ENCODE data around the gene PIGS. TPM values are rescaled to one million over a fixed set of nuclear protein-coding genes. Genes with fewer than 3 reads are reported as not detected.

The PIGS gene
- polyA plus RNA-seq, 3 donors: 59.4 to 87.5 (median 84.9) TPM

- Histone ChIP-seq H3K9me3 (replicated peaks in 1 of 2; ENCODE audit: control insufficient read depth in 1 of 2, insufficient read depth in 1 of 2, low read length in 2 of 2) (no peaks in the 10 kb centered on the region), H4K20me1 (ENCODE audit: insufficient read depth, low read length) (no peaks in the 10 kb centered on the region), H2AFZ (ENCODE audit: insufficient read depth, low read depth, low read length, poor library complexity, severe bottlenecking) (no peak overlapping the region), H3K4me1 (ENCODE audit: control insufficient read depth in 1 of 2, insufficient read depth in 2 of 2, low read length in 2 of 2) (peaks cover 4 to 6% of the 10 kb centered on the region in 2 donors), H3K9ac (ENCODE audit: insufficient read depth, low read length, poor library complexity, severe bottlenecking) (no peak overlapping the region), H3K27me3 (ENCODE audit: control insufficient read depth in 2 of 2, insufficient read depth in 2 of 2, low read length in 2 of 2) (no peaks in the 10 kb centered on the region), H3K36me3 (replicated peaks in 1 of 2; ENCODE audit: control insufficient read depth in 1 of 2, insufficient read depth in 2 of 2, low read length in 2 of 2) (peaks cover 34 to 53% of the 10 kb centered on the region in 2 donors), H3K4me3 (replicated peaks in 1 of 3; ENCODE audit: low read depth in 2 of 3, low read length in 3 of 3) (no peak overlapping the region), H3K27ac (ENCODE audit: low read depth in 1 of 2, low read length in 2 of 2) (peak overlapping the region in 1 of 2 donors; percentile 30), H3K4me2 (replicated peaks; ENCODE audit: extremely low read depth, low read length, poor library complexity, severe bottlenecking) (no peak overlapping the region), H3K79me2 (ENCODE audit: insufficient read depth, low read length) (no peaks in the 10 kb centered on the region)
- peaks cover 11% of the 10 kb centered on the region for H3K4me1 Mint-ChIP-seq
- DNase-seq: no peak
- intact Hi-C loops (cut with micrococcal nuclease): loop anchor here in 1 of 2 donors (10.0 kb wide), 1 partner anchor 244 kb away; the partner anchor contains the start of genes IFT20 and TNFAIP1
- 87% methylated on average over 4 of the region's 8 CpGs for WGBS (ENCODE audit: insufficient coverage)
- peak overlapping the region in 3 of 7 donors; percentile 21 to 54 (median 24) for H3K27ac Mint-ChIP-seq
- no peak overlapping the region for H3K4me3 Mint-ChIP-seq
- H3K36me3 Mint-ChIP-seq: peaks cover 22 to 40% of the 10 kb centered on the region in 2 donors
- no peak for TF ChIP-seq CTCF (IDR thresholded peaks at IDR 0.05)
- H3K27me3 Mint-ChIP-seq (ENCODE audit: low read depth in 3 of 3): peaks cover 2 to 5% (median 3%) of the 10 kb centered on the region in 3 donors
- no peaks in the 10 kb centered on the region for H3K9me3 Mint-ChIP-seq
Measured at GRCh38 chr17:28578246-28579195, 7.2 kb upstream of the PIGS start.

GRCh38 chr17:28577466-28577824 lies 6.1 kb upstream of the PIGS start:
- H3K27me3 ChIP-seq (ENCODE audit: control insufficient read depth in 2 of 2, insufficient read depth in 2 of 2, low read length in 2 of 2): no peaks in the 10 kb centered on the region
- no peak overlapping the region for H3K9ac ChIP-seq (ENCODE audit: insufficient read depth, low read length, poor library complexity, severe bottlenecking)
- H3K79me2 ChIP-seq (ENCODE audit: insufficient read depth, low read length): no peaks in the 10 kb centered on the region
- intact Hi-C loops (cut with micrococcal nuclease): loop anchor here in 1 of 2 donors (2.0 to 10.0 kb wide), 2 partner anchors 25 to 243 kb away; partner anchors contain the start of genes IFT20, TNFAIP1 and UNC119
- H3K9me3 ChIP-seq (replicated peaks in 1 of 2; ENCODE audit: control insufficient read depth in 1 of 2, insufficient read depth in 1 of 2, low read length in 2 of 2): no peaks in the 10 kb centered on the region
- peak overlapping the region; percentile 55 for H2AFZ ChIP-seq (ENCODE audit: insufficient read depth, low read depth, low read length, poor library complexity, severe bottlenecking)
- H3K27ac Mint-ChIP-seq: peak overlapping the region in 1 of 7 donors; percentile 80
- H3K4me3 ChIP-seq (replicated peaks in 1 of 3; ENCODE audit: low read depth in 2 of 3, low read length in 3 of 3): no peak overlapping the region
- peak overlapping the region in 1 of 2 donors; percentile 35 for H3K27ac ChIP-seq (ENCODE audit: low read depth in 1 of 2, low read length in 2 of 2)
- H3K36me3 Mint-ChIP-seq: peaks cover 22 to 40% of the 10 kb centered on the region in 2 donors
- peaks cover 13% of the 10 kb centered on the region for H3K4me1 Mint-ChIP-seq
- H4K20me1 ChIP-seq (ENCODE audit: insufficient read depth, low read length): no peaks in the 10 kb centered on the region
- no peaks in the 10 kb centered on the region for H3K9me3 Mint-ChIP-seq
- H3K27me3 Mint-ChIP-seq (ENCODE audit: low read depth in 3 of 3): peaks cover 2 to 7% (median 3%) of the 10 kb centered on the region in 3 donors
- no peak for DNase-seq
- H3K4me1 ChIP-seq (ENCODE audit: control insufficient read depth in 1 of 2, insufficient read depth in 2 of 2, low read length in 2 of 2): peaks cover 4 to 6% of the 10 kb centered on the region in 2 donors
- WGBS (ENCODE audit: insufficient coverage): 100% methylated on average over 1 of the region's 3 CpGs
- H3K36me3 ChIP-seq (replicated peaks in 1 of 2; ENCODE audit: control insufficient read depth in 1 of 2, insufficient read depth in 2 of 2, low read length in 2 of 2): peaks cover 23 to 42% of the 10 kb centered on the region in 2 donors
- H3K4me3 Mint-ChIP-seq: no peak overlapping the region
- H3K4me2 ChIP-seq (replicated peaks; ENCODE audit: extremely low read depth, low read length, poor library complexity, severe bottlenecking): peak overlapping the region; percentile 70
- no peak for TF ChIP-seq CTCF (IDR thresholded peaks at IDR 0.05)

Data from CD14-positive monocyte (primary cell).